Measurements from ENCODE around the gene NGB. TPM values are rescaled to one million over a fixed set of nuclear protein-coding genes. Genes with fewer than 3 reads are reported as not detected.

NGB gene
- total RNA-seq, 2 donors from 2014 or later, result not detected

DNA sequence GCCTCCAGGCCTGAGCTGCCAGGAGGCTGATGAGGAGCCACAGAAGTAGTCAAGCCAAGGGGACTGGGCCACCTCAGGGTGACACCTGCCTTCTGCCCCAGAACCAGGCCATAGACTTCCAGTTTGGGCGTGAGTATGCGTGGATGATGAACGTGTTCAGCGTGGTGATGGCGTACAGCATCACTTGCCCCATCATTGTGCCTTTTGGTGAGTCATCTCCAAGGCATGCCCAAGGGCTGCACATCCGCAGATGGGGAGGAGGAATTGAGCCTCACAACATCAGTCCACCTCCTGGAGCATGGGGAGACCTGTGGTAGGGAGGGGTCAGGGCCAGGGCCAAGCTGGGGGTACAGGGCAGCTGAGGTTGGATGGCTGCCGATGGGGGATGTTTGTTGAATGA, 22.3 kb downstream of the NGB start:
- DNase-seq (ENCODE audit: low spot score) (no peak), ATAC-seq (peak in 1 of 2 donors; percentile 13)
- Mint-ChIP-seq H3K36me3 (no peaks in the 10 kb centered on the region), H3K4me3 (no peak overlapping the region), H3K27me3 (peaks cover 0 to 4% of the 10 kb centered on the region in 2 donors), H3K4me1 (ENCODE audit: low read depth in 2 of 2) (no peaks in the 10 kb centered on the region), H3K27ac (no peak overlapping the region), H3K9me3 (no peaks in the 10 kb centered on the region)

DNA sequence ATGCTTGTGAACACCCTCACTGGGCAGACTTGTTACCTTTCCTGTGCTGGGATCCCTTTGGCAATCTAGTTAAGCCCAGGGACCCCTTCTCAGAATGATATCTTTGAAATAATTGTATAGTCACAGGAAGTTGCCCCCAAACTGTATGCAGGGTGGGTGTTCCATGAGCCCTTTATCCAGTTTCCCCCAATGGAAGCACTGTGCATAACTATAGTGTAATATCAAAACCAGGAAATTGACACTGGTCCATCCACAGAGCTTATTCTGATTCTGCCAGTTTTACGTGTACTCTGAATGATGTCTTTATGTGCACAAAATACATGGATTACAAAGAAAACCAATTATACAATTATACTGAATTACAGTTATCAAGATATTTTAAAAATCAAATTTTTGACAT, 24.2 kb downstream of the NGB start:
- H3K4me3 Mint-ChIP-seq, result no peak overlapping the region
- H3K9me3 Mint-ChIP-seq, result no peaks in the 10 kb centered on the region
- no peak for ATAC-seq
- no peaks in the 10 kb centered on the region for H3K4me1 Mint-ChIP-seq (ENCODE audit: low read depth in 2 of 2)
- no peak overlapping the region for H3K27ac Mint-ChIP-seq
- H3K27me3 Mint-ChIP-seq, result peaks cover 0 to 4% of the 10 kb centered on the region in 2 donors
- H3K36me3 Mint-ChIP-seq, result no peaks in the 10 kb centered on the region
- no peak for DNase-seq (ENCODE audit: low spot score)

DNA sequence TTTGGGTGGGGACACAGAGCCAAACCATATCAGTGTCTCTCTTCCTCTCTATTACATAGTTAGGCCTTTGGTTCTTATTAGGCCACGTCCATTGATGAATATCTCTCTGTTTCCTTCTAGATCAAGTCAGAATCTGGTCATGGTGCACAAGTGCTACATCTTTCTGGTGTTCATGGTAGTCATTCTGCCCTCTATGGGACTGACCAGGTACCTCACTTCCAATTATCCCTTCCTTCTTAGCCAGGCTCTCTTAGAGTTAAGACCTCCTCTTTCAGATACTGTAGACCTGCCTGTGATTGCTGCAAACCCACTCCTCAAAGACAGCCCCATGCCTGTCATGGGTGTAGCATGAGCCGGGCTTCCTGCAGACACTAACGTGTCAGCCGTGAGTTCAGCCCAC, 25.2 kb downstream of the NGB start:
- DNase-seq (ENCODE audit: low spot score), result no peak
- Mint-ChIP-seq H3K4me3 (no peak overlapping the region), H3K36me3 (no peaks in the 10 kb centered on the region), H3K4me1 (ENCODE audit: low read depth in 2 of 2) (no peaks in the 10 kb centered on the region), H3K27me3 (peaks cover 0 to 4% of the 10 kb centered on the region in 2 donors), H3K9me3 (no peaks in the 10 kb centered on the region), H3K27ac (no peak overlapping the region)
- ATAC-seq, result no peak

DNA sequence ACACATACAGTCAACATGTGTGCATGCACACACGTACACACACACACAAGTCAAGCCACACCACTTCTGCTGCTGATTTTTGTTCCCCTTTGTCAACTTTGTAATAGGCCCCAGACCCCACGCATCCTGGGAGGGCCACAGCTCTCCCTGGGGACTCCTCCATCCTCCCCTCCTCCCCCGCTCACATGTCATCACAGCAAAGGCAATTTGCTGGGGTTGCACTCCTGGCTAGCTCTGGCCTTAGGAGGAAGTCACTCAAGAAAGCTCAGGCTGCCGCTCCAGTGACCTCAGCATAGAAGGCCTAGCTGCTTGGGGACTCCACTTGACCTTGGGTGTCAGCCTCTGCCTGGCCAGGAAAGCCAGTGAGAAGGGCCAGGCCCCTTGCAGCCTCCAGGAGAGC, 27.2 kb downstream of the NGB start:
- Mint-ChIP-seq H3K4me1 (ENCODE audit: low read depth in 2 of 2) (no peaks in the 10 kb centered on the region), H3K4me3 (no peak overlapping the region), H3K27ac (no peak overlapping the region), H3K9me3 (no peaks in the 10 kb centered on the region), H3K36me3 (no peaks in the 10 kb centered on the region), H3K27me3 (peaks cover 0 to 4% of the 10 kb centered on the region in 2 donors)
- DNase-seq (ENCODE audit: low spot score) (no peak), ATAC-seq (no peak)

DNA sequence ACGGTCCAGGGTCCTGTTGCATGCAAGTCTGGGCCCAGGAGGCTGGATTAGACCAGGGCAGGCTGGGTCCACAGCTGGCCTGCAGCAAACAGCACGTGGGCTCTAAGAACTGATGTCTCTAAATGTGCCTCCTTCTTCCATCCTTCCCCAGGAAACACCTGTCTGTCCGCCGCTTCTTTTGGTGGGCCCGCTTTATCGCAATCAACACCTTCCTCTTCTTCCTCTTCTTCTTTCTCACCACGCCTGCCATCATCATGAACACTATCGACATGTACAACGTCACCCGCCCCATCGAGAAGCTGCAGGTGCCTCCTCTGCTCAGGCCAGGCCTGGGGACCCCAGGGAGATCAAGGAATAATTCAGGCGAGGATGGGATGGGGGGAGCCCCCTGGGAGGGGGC, 28.3 kb downstream of the NGB start:
- no peaks in the 10 kb centered on the region for H3K4me1 Mint-ChIP-seq (ENCODE audit: low read depth in 2 of 2)
- ATAC-seq (no peak), DNase-seq (ENCODE audit: low spot score) (no peak)
- peaks cover 0 to 4% of the 10 kb centered on the region in 2 donors for H3K27me3 Mint-ChIP-seq
- H3K9me3 Mint-ChIP-seq, result no peaks in the 10 kb centered on the region
- no peaks in the 10 kb centered on the region for H3K36me3 Mint-ChIP-seq
- H3K4me3 Mint-ChIP-seq, result no peak overlapping the region
- no peak overlapping the region for H3K27ac Mint-ChIP-seq

DNA sequence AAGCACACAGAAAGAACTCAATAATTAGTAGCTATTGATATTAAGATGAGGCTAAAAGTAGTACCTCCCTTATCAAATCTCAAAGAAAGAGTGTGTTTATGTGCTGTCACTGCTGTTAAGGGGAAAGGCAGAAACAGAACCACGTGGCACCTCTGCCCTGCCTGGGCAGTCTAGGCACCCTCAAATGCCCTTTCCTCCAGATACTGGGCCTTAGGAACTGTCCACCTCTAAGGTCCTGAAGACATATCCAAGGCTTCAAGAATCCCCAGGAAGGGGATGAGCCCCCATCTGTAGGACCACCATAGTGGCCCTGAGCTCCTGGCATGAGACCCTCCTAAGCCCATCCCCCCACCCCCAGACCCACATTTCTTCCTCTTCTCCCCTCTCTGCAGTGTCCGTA, 29.1 kb downstream of the NGB start:
- no peak for DNase-seq (ENCODE audit: low spot score)
- Mint-ChIP-seq H3K4me1 (ENCODE audit: low read depth in 2 of 2) (no peaks in the 10 kb centered on the region), H3K9me3 (no peaks in the 10 kb centered on the region), H3K27ac (no peak overlapping the region), H3K4me3 (no peak overlapping the region), H3K27me3 (peaks cover 0 to 4% of the 10 kb centered on the region in 2 donors), H3K36me3 (no peaks in the 10 kb centered on the region)
- no peak for ATAC-seq

DNA sequence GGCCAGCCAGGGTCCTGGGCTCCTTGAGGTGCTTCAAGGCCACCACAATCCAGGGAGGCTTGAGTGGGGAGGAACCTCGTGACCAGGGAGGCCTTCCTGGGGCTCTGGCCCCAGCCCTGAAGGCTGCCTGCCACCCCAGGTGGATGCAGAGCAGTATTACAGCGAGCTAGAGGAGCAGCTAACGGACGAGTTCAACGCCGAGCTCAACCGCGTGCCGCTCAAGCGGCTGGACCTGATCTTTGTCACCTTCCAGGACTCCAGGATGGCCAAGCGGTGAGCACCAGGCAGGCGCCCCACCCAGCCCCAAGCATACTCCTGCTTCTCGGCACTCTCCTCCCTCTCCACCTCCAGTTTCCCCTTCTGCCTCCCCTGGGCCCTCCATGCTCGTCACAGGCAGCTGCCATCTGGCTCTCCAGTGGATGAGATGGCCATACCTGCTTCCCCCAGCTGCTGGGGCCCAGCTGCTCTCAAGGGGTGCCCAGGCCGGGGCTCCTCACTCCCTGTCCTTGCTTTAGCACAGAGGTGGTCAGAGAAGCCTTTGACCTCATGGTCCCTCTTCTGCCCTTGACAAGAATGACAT, 30.6 kb downstream of the NGB start:
- no peaks in the 10 kb centered on the region for H3K9me3 Mint-ChIP-seq
- H3K27me3 Mint-ChIP-seq, result no peaks in the 10 kb centered on the region

DNA sequence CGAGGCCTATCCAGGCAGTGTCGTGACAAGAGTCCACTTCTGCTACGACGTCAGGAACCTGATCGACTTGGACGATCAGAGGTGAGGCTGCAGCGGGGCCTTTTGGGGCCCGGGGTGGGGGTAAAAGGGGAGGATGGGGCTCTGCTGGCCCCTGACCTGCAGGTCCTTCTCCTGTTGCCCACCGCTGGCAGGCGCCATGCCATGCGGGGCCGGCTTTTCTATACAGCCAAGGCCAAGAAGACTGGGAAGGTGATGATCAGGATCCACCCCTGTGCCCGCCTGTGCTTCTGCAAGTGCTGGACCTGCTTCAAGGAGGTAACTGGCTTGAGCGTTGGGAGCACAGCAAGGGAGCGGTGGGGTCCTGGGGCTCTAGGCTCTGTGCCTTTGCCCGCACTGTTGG, 31.6 kb downstream of the NGB start:
- no peak for DNase-seq (ENCODE audit: low spot score)
- no peaks in the 10 kb centered on the region for H3K9me3 Mint-ChIP-seq
- H3K4me1 Mint-ChIP-seq (ENCODE audit: low read depth in 2 of 2), result no peaks in the 10 kb centered on the region
- no peak overlapping the region for H3K4me3 Mint-ChIP-seq
- no peak overlapping the region for H3K27ac Mint-ChIP-seq
- ATAC-seq, result no peak
- no peaks in the 10 kb centered on the region for H3K27me3 Mint-ChIP-seq
- H3K36me3 Mint-ChIP-seq, result no peaks in the 10 kb centered on the region

More for the DNA sequence above, 30.6 kb downstream of the NGB start:
- ATAC-seq (no peak), DNase-seq (ENCODE audit: low spot score) (no peak)
- Mint-ChIP-seq H3K36me3 (no peaks in the 10 kb centered on the region), H3K27ac (no peak overlapping the region), H3K4me1 (ENCODE audit: low read depth in 2 of 2) (no peaks in the 10 kb centered on the region), H3K4me3 (no peak overlapping the region)

DNA sequence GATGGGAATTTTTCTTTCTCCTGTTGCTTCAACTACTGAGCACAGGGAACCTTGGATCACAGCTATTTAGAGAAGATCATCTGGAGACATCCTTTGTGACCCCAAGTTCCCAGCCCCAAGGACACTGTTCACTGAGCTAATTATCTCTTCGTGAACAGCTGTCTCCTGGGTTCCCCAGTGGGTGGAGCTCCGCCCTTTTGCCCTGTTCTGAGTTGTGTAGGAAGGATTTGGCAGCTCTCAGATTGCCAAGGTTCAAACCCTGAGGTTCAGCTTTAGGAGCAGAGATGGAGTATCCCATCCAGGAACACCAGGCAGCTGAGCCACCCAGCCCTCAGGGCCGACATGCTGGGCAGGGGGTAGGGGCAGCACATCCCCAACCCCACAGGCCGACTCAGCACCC, 32.0 kb downstream of the NGB start:
- no peaks in the 10 kb centered on the region for H3K27me3 Mint-ChIP-seq
- no peaks in the 10 kb centered on the region for H3K36me3 Mint-ChIP-seq
- no peaks in the 10 kb centered on the region for H3K4me1 Mint-ChIP-seq (ENCODE audit: low read depth in 2 of 2)
- DNase-seq (ENCODE audit: low spot score), result no peak
- no peak overlapping the region for H3K27ac Mint-ChIP-seq
- no peak overlapping the region for H3K4me3 Mint-ChIP-seq
- no peak for ATAC-seq
- H3K9me3 Mint-ChIP-seq, result no peaks in the 10 kb centered on the region

DNA sequence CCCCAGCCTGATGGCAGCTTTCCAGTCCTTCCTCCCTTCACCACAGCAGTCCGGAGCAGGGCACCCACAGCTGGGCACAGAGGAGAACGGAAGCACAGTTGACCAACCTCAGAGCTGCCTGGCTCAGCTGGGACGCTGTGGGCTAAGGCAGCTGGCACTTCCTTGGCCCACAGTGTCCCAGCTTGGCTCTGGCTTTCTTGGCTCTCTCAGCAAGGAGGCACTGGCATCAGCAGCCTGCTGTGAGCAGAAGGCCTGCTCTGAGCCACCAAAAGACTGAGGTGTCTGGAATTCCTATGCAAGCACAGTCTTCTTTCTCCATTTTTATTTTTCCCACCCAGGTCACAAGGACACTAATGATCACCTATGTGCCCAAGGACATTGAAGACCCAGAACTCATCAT, 32.6 kb downstream of the NGB start:
- no peak overlapping the region for H3K27ac Mint-ChIP-seq
- ATAC-seq, result no peak
- DNase-seq (ENCODE audit: low spot score), result no peak
- no peaks in the 10 kb centered on the region for H3K9me3 Mint-ChIP-seq
- H3K4me1 Mint-ChIP-seq (ENCODE audit: low read depth in 2 of 2), result no peaks in the 10 kb centered on the region
- H3K36me3 Mint-ChIP-seq, result no peaks in the 10 kb centered on the region
- no peaks in the 10 kb centered on the region for H3K27me3 Mint-ChIP-seq
- no peak overlapping the region for H3K4me3 Mint-ChIP-seq

DNA sequence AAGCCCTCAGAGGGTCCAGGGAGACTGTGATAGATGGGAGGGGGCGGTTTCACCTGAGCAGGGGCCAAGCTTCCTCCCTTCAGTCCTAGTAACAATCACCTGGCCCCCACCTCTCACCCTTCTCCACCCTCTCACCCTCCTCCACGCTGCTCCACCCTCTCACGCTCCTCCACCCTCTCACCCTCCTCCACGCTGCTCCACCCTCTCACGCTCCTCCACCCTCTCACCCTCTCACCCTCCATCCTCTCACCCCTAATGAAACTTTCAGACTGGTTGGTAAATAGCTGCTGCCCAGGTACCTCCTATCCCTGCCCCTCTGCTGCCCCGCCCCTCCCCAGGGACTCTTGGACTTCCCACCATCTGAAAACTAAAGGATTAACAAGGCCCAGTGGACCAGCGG, 34.2 kb downstream of the NGB start:
- no peaks in the 10 kb centered on the region for H3K27me3 Mint-ChIP-seq
- ATAC-seq (no peak), DNase-seq (ENCODE audit: low spot score) (no peak)
- no peaks in the 10 kb centered on the region for H3K4me1 Mint-ChIP-seq (ENCODE audit: low read depth in 2 of 2)
- no peaks in the 10 kb centered on the region for H3K36me3 Mint-ChIP-seq
- H3K9me3 Mint-ChIP-seq, result no peaks in the 10 kb centered on the region
- no peak overlapping the region for H3K4me3 Mint-ChIP-seq
- no peak overlapping the region for H3K27ac Mint-ChIP-seq

DNA sequence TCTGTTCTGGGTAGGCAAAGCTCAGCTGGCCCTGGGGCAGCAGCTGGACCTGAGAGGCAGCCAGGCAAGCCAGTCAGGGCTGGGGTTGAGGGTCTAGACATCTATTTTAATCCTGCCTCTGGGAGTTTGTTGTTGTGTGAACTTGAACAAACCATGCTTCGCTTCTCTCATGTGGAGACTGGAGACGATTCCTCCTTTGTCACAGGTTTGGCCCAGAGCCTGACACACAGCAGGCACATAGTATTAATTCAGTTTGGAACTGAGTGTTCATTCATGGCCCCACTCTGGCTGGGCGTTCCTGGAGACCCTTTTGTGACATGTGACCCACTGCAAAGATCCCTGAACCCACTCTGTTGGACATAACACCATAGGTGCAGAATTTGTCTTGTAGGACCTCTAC, 39.3 kb downstream of the NGB start:
- peaks cover 0 to 3% of the 10 kb centered on the region in 2 donors for H3K27me3 Mint-ChIP-seq
- no peak overlapping the region for H3K4me3 Mint-ChIP-seq
- no peak for DNase-seq (ENCODE audit: low spot score)
- H3K4me1 Mint-ChIP-seq (ENCODE audit: low read depth in 2 of 2), result no peaks in the 10 kb centered on the region
- no peaks in the 10 kb centered on the region for H3K36me3 Mint-ChIP-seq
- no peaks in the 10 kb centered on the region for H3K9me3 Mint-ChIP-seq
- ATAC-seq, result no peak
- H3K27ac Mint-ChIP-seq, result no peak overlapping the region

DNA sequence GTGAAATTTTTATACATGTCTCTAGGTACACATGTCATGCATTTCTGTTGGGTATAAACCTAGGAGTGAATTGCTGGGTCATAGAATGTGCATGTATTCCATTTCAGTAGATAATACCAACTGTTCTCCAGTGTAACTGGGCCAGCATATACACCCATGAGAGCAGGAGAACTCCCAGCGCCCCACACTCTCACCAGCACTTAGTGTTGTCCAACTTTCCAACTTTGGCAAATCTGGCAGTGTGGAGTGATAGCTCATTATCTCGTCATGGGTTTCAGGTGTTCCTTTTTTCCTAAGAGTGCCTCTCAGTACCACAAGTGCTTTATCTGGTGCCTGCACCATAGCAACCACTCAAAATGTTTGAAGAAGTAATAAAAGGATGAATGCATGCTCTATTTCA, 40.1 kb downstream of the NGB start:
- no peaks in the 10 kb centered on the region for H3K4me1 Mint-ChIP-seq (ENCODE audit: low read depth in 2 of 2)
- no peak overlapping the region for H3K27ac Mint-ChIP-seq
- DNase-seq (ENCODE audit: low spot score) (no peak), ATAC-seq (no peak)
- peaks cover 0 to 3% of the 10 kb centered on the region in 2 donors for H3K27me3 Mint-ChIP-seq
- H3K9me3 Mint-ChIP-seq, result no peaks in the 10 kb centered on the region
- no peak overlapping the region for H3K4me3 Mint-ChIP-seq
- no peaks in the 10 kb centered on the region for H3K36me3 Mint-ChIP-seq

DNA sequence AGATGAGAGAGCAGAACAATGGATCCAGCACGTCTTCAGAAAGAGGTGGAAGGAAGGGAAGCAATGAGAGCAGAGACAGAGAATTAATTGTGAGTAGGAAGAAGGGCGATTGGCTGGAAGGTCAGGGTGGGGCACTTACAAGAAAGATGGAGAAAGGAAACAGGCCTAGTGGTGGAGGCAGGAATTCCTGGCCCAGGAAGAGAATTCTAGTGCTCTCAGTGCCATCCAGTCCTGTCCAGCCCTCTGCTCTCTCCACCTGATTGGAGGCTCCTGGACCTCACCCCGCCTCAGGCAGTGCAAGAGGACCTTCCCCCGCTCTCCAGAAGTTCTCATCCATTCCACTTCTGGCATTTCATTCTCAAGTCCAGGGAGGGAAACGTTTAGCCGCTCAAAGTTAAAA, 43.0 kb downstream of the NGB start:
- ATAC-seq (no peak), DNase-seq (ENCODE audit: low spot score) (no peak)
- H3K4me1 Mint-ChIP-seq (ENCODE audit: low read depth in 2 of 2), result no peaks in the 10 kb centered on the region
- H3K9me3 Mint-ChIP-seq, result no peaks in the 10 kb centered on the region
- H3K36me3 Mint-ChIP-seq, result no peaks in the 10 kb centered on the region
- H3K27me3 Mint-ChIP-seq, result peaks cover 0 to 3% of the 10 kb centered on the region in 2 donors
- H3K4me3 Mint-ChIP-seq, result no peak overlapping the region
- no peak overlapping the region for H3K27ac Mint-ChIP-seq

DNA sequence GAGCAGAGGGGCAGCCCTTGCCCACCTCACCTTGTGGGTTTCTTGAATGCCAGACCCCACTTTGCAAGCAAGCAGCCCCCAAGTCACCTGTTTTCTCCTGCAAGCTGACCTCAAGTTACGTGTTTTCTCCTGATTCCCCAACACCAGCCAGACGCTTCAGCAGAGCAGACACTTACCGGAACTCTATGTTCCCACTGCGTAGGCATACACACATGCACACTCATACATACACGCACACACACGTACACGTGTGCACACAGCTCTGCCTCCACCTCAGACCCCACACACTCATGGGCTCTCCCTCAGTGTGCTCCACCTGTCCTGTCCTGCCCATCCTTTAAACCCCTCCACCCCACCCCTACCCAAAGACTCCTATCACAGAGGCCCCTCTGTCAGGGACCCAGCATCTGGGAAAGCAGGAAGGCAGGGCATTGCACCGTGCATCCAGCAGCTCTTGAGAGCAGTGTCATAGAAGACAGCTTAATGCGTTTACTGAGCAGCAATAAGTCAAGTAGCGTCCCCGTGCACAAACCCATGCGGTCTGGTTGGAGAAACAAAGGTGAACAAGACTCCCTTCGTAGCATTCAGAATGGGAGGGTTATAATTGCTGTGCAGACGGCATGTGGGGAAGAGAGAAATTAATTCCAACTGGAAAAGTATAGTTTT, 45.0 kb downstream of the NGB start:
- no peak for DNase-seq (ENCODE audit: low spot score)
- peak in 1 of 2 donors; percentile 47 for ATAC-seq
- H3K27me3 Mint-ChIP-seq, result peaks cover 0 to 3% of the 10 kb centered on the region in 2 donors
- H3K27ac Mint-ChIP-seq, result no peak overlapping the region
- peaks cover 4% of the 10 kb centered on the region for H3K9me3 Mint-ChIP-seq
- no peaks in the 10 kb centered on the region for H3K36me3 Mint-ChIP-seq
- H3K4me3 Mint-ChIP-seq, result no peak overlapping the region
- H3K4me1 Mint-ChIP-seq (ENCODE audit: low read depth in 2 of 2), result peaks cover 0 to 12% of the 10 kb centered on the region in 2 donors

Data from natural killer cell treated with Interleukin-12 subunit alpha and Interleukin-12 subunit beta and Interleukin-15 and Interleukin-18, amount 100 ng/mL, for 72 hours (primary cell).